ENCODE measurements around the gene ADAM12.

The ADAM12 gene

GRCh38 chr10:126357169-126357568, 31.1 kb downstream of the ADAM12 start:
- TF ChIP-seq ARNTL (CRISPR knock-in tag; IDR thresholded peaks at IDR 0.05; ENCODE audit: borderline replicate concordance, low read depth) (no peak), OSR1 (CRISPR knock-in tag; IDR thresholded peaks at IDR 0.05) (no peak), TOX (CRISPR knock-in tag; IDR thresholded peaks at IDR 0.05; ENCODE audit: borderline replicate concordance) (no peak), POU6F1 (CRISPR knock-in tag; IDR thresholded peaks at IDR 0.05; ENCODE audit: borderline replicate concordance, low read depth) (no peak)
- no peak for ATAC-seq

GRCh38 chr10:126353666-126354065, 34.6 kb downstream of the ADAM12 start:
- TF ChIP-seq ZNF565 (CRISPR knock-in tag; conservative IDR thresholded peaks at IDR 0.05; ENCODE audit: low read depth) (no peak), ESRRG (CRISPR knock-in tag; IDR thresholded peaks at IDR 0.05) (no peak), POU6F1 (CRISPR knock-in tag; IDR thresholded peaks at IDR 0.05; ENCODE audit: borderline replicate concordance, low read depth) (no peak), ZFP3 (CRISPR knock-in tag; IDR thresholded peaks at IDR 0.05) (no peak), SNAI2 (CRISPR knock-in tag; IDR thresholded peaks at IDR 0.05) (no peak), TOX (CRISPR knock-in tag; IDR thresholded peaks at IDR 0.05; ENCODE audit: borderline replicate concordance) (no peak), CREB5 (CRISPR knock-in tag; IDR thresholded peaks at IDR 0.05; ENCODE audit: low read depth) (no peak), RARB (CRISPR knock-in tag; IDR thresholded peaks at IDR 0.05) (no peak), TSHZ2 (CRISPR knock-in tag; IDR thresholded peaks at IDR 0.05) (no peak), ZNF8 (CRISPR knock-in tag; IDR thresholded peaks at IDR 0.05) (no peak)
- no peak for ATAC-seq

GRCh38 chr10:126352453-126352852, 35.8 kb downstream of the ADAM12 start:
- TF ChIP-seq TOX (CRISPR knock-in tag; IDR thresholded peaks at IDR 0.05; ENCODE audit: borderline replicate concordance) (no peak), ARNTL (CRISPR knock-in tag; IDR thresholded peaks at IDR 0.05; ENCODE audit: borderline replicate concordance, low read depth) (no peak), CREB5 (CRISPR knock-in tag; IDR thresholded peaks at IDR 0.05; ENCODE audit: low read depth) (no peak), ESRRG (CRISPR knock-in tag; IDR thresholded peaks at IDR 0.05) (no peak), TSHZ2 (CRISPR knock-in tag; IDR thresholded peaks at IDR 0.05) (no peak), ZNF565 (CRISPR knock-in tag; conservative IDR thresholded peaks at IDR 0.05; ENCODE audit: low read depth) (no peak), ZNF70 (CRISPR knock-in tag; IDR thresholded peaks at IDR 0.05) (no peak), ISL1 (CRISPR knock-in tag; IDR thresholded peaks at IDR 0.05) (no peak), SNAI2 (CRISPR knock-in tag; IDR thresholded peaks at IDR 0.05) (no peak), ZFP30 (CRISPR knock-in tag; IDR thresholded peaks at IDR 0.05) (no peak), OSR1 (CRISPR knock-in tag; IDR thresholded peaks at IDR 0.05) (no peak), ZC3H10 (CRISPR knock-in tag; IDR thresholded peaks at IDR 0.05) (no peak), ZNF8 (CRISPR knock-in tag; IDR thresholded peaks at IDR 0.05) (no peak), POU6F1 (CRISPR knock-in tag; IDR thresholded peaks at IDR 0.05; ENCODE audit: borderline replicate concordance, low read depth) (no peak), CSDC2 (CRISPR knock-in tag; IDR thresholded peaks at IDR 0.05) (no peak), BACH2 (CRISPR knock-in tag; IDR thresholded peaks at IDR 0.05; ENCODE audit: borderline replicate concordance) (no peak), CSRNP3 (CRISPR knock-in tag; IDR thresholded peaks at IDR 0.05) (no peak), PPARA (CRISPR knock-in tag; IDR thresholded peaks at IDR 0.05; ENCODE audit: borderline replicate concordance) (no peak), ZFP3 (CRISPR knock-in tag; IDR thresholded peaks at IDR 0.05) (no peak)
- no peak for ATAC-seq
